ENCODE results near the gene CA9. TPM values are rescaled to one million over a fixed set of nuclear protein-coding genes. Genes with fewer than 3 reads are reported as not detected.
A peak's percentile ranks its signal among the peaks of the same experiment; 100 is the strongest.

The CA9 gene
- total RNA-seq, 1 donor from 2014 or later = 0.96 TPM

DNA sequence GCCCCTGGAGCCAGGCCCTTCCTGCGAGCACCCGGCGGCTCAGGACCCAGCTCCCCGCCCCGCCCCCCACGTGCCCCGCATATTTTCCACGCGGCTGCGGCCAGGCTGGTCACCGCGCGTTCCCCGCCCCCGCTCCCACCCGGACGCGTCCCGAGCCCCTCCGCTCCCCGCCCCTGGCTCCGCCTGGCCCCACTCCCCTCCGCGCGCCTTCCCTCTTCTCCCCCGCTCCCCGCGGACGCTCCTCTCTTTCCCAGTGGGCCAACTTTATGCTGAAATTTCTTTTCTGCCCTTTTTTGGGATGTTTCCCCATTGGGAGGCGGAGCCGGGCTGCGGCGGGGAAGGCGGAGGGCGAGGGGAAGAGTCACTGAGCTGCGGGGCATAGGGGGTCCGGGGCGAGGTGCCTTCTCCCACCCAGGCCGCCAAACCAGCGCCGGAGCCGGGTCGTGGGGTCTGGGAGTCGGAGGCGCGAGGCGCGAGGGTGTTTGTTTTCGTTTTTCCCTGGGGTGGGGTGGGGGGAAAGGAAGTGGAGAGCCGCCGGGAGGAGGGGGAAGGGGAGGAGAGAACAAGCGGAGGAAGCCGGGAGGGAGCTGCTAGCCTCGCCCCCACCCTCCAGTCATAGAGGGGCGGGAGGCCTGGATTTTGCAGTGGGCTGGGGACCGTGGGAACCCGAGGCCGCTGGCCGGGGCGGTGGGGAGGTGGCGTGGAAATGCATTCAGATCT, 17.0 kb downstream of the CA9 start:
- ATAC-seq = peak; percentile 70

DNA sequence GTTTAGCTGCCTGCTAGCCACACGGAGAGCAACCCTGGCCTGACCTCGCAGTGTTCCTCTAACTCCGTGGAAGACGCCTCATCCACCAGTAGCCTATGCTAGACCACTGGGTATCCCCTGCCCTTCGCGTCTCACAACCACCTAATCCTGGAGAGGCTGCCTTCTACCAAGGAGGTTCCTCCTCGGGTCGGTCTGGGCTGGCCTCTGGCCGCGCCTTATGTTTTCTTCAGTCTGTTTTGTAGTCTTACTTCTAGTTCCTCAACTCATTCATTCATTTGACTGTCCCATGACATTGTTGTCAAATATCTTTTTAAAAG, 17.6 kb downstream of the CA9 start:
- DNase-seq (ENCODE audit: low spot score) (no peak), ATAC-seq (no peak)

More for the DNA sequence above, 17.0 kb downstream of the CA9 start:
- no peak for DNase-seq (ENCODE audit: low spot score)

DNA sequence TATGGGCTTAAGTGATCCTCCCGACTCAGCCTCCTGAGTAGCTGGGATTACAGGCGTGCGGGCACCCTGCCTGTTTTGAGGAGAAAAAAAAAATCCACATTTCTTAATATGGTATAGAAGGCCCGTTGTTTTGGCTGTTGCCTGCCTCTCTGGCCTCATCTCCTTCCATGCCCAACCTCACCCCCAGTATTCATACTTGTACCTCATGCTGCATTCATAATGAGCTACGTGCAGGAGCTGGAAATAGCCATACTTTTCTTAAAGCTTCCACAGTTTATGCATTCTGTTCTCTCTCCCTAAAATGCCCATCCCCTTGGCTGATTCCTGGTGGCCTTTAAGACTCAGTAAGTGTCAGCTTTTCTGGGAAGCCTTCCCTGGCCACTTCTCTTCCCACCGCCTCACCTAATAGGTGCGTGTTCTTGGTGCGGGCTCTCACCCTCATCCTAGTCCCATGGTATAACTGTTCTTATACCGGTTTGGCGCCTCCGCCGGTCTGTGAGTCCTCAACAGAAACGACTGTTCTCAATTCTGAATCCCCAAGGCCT, 18.1 kb downstream of the CA9 start:
- ATAC-seq (no peak), DNase-seq (ENCODE audit: low spot score) (no peak)

DNA sequence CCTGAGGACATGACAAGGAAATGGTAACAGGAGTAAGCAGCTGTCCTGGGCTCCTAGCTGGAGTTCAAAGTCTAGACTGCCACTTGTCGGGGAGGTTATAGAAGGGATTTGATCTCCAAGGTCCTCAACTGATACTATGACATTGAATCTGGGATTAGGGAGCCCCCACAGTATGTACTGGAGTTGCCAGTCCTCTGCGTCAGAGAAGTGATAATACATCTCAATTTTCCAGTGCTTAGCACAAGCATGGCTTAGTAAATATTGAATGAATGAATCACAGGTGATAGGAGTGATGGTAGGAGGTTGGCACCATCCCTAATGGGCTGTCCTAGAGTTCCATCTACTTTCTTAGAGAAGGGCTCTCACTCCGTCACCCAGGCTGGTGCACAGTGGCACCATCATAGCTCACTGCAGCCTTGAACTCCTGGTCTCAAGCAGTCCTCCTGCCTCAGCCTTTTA, 22.2 kb downstream of the CA9 start:
- DNase-seq (ENCODE audit: low spot score) (no peak), ATAC-seq (no peak)

DNA sequence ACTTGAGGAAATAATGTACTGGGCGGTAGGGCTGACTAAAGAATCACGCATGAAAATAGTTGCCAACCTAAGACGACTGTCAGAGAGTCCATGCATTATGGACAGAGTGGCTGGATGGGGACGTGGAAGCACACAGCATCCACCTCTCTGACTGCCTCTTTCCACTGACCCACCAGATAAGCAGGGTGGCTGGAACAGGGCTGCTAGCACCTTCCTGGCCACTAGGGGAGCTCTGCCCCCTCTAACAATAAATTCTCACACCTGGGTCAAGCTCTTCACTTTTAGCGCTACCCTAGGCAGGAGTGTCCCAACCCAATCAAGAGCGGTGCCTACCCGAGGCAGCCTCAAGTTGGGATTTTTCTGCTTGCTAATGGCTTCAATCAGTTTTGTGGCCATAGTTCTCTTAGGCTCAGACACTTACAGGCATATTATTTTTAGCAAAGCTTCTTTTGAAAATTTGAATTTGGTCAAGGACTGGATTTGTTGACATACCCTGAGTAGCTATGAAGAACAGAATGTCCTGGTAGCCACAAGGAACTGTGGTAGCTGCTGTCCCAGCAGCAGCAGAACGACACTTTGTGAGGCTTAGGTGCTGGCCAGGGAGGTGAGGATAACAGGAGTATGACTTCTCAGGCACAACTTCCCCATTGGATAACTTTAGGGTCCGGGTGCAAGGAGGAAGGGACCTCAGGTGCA, 22.9 kb downstream of the CA9 start:
- ATAC-seq (peak; percentile 93), DNase-seq (ENCODE audit: low spot score) (no peak)

DNA sequence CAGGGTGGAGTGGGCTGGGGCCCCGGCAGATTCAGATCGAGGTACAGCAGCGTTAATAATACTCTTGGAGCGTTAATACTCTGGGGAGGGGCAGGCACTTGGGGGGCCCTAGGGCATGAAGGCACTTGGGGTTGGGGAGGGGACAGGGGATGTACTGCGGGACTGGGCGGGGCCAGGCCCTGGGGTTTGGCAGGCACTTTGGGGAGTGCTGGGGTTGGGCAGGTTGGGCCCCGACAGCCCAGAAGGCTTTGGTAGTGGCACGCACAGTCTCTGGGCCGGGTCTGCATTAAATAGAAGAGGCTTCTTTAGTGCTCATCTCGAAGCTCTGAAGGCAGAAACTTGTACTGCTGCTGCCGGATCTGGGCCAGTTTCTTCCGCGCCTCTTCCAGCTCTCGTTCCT, 23.8 kb downstream of the CA9 start:
- ATAC-seq = peak; percentile 5

DNA sequence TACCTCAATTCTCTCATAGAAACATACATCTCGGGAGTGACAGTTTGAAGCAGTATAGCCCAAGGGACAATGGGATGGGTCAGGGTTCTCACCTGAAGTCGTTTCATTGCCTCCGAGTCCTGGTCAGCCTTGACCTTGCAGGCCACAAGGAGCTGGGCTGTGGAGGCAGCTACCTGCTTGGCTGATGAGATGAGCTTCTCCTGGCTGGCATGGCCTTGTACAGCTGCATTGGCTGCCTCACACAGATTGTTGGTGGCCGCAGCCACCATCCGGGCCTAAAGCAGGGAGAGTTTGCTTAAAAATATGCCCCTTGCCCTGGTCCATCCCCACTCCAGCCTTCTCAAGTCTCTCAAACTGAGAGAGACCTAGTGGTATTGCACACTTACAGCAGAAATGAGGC, 24.5 kb downstream of the CA9 start:
- ATAC-seq (no peak), DNase-seq (ENCODE audit: low spot score) (no peak)

More for the DNA sequence above, 23.8 kb downstream of the CA9 start:
- no peak for DNase-seq (ENCODE audit: low spot score)

DNA sequence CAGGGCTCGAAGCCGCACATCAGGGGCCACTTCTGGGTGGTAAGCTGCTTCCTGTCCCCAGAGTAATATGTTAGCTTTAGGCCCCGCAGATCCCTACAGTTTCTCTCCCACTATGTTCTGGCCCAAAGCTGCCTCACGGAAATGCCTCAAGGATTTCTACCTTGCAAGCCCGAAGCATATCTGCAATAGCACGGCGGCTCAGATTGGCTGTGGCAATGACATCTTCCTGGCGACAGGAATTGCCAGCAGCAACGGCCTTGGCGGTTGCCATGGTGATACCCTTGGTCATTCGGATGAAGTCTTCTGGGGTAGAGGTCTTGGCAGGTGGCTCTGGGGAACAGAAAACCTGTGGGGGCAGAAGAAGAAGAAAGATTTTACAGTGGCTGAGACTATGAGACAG, 26.3 kb downstream of the CA9 start:
- DNase-seq (ENCODE audit: low spot score) = no peak

DNA sequence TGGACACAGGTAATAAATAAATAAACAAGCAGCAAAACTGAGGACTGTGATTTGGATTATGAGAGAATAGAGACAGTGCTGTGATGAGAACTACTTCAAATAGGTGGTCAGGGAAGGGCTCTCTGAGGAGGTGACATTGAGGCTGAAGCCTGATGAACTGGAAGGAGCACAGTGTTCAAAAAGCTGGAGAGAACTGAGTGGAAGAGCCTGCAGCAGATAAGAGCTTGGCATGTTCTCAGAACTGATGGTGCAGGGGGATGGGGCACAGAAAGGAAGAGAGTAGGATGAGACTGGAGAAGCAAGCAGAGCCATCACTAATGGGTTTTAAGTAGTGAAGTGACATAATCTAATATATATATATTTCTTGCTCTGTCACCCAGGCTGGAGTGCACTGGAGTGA, 27.2 kb downstream of the CA9 start:
- no peak for DNase-seq (ENCODE audit: low spot score)
- ATAC-seq = no peak

More for the DNA sequence above, 26.3 kb downstream of the CA9 start:
- no peak for ATAC-seq

DNA sequence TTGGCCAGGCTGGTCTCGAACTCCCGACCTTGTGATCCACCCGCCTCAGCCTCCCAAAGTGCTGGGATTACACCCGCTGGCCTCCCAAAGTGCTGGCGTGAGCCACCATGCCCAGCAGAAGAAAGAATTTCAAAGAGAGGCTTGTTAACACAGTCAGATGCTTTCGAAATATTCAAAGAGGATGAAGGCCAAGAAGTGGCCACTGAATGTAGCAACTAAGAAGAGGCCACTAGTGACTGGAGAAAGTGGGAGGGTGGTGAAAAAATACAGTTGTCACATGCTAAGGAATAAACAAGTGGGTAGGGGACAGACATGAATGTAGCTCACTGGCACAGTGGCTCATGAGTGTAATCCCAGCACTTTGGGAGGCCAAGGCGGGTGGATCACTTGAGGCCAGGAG, 29.0 kb downstream of the CA9 start:
- ATAC-seq = no peak

DNA sequence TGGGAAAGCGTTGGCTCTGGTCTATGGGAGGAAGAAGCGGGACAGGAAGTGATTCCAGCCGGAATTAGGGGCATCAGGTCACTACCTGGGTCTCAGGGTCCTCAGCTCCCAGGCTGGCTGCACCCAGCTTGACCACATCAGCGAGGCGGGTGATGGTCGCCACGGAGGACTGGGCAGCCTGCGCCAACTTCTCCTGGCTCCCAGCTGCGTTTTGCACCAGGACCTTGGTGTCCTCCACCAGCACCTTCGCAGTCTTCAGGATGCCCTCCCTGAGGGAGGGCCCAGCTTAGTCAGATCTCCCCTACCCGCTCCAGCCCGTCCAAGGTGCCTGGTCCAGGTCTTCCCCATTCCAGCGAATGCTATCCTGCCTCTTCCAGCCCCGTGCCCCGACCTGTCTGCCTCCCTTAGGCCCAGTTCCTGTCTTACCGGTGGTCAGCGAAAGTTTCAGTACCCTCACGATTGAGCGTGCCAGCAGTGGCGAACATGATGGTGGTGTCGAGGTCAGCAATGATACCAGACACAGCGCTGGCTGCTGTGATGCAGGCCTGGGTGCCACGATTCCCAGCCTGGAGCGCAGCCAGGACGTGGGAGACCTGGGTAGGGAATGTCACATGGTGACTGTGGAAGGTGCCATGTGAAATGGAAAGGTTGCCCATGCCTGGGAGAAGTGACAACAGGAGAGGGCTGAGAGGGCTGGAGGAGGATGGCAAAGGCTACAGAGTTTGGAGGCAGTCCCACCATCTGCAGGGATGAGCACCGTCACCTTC, 30.4 kb downstream of the CA9 start:
- no peak for ATAC-seq
- no peak for DNase-seq (ENCODE audit: low spot score)

More for the DNA sequence above, 29.0 kb downstream of the CA9 start:
- no peak for DNase-seq (ENCODE audit: low spot score)

DNA sequence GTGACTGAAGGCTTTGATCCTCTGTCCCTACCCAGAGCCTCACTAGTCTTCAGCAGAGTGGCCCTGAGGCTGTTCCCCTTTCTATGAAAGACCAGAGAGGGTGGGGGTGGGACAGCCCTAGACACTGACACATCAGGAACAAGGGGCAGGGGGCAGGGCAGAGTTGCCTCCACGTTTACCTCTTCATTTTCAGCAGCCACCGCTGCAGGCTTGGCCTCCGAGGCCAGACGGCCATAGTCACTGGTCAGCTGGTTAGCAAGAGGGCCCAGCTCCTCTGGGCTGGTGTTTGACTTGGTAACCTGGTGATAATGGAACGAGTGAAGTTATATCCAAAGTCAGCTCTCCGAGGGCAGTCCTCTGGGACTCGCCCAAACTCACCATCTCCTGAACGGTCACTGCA, 31.6 kb downstream of the CA9 start:
- DNase-seq (ENCODE audit: low spot score) = no peak
- no peak for ATAC-seq

DNA sequence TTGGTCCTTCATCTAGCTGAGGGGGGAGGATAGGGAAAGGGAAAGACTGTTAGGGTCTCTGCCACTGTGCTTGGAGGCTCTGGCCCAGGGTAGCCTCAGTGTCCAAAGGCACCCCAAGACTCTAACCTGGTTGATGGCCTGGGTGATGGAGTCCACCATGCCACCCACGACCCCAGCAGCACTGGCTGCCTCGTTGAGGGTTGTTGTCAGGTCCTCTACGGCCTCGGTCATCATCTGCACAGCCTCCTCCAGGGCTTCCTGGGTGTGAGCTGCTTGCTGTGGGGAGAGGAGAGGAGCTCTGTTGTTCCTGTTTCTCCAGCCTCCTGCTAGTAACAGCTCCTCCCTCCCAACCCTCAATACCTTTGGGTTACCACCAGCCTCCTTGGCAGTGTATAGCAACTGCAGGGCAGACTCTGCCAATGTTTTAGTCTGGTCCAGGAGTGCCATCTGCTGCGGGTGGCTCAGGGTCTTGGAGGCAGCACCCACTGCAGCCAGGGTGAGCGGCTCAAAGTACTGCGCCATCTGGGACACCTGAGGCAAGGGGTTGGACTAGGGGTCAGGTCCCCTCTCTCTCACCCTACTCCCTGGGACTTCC, 32.2 kb downstream of the CA9 start:
- ATAC-seq (no peak), DNase-seq (ENCODE audit: low spot score) (no peak)

DNA sequence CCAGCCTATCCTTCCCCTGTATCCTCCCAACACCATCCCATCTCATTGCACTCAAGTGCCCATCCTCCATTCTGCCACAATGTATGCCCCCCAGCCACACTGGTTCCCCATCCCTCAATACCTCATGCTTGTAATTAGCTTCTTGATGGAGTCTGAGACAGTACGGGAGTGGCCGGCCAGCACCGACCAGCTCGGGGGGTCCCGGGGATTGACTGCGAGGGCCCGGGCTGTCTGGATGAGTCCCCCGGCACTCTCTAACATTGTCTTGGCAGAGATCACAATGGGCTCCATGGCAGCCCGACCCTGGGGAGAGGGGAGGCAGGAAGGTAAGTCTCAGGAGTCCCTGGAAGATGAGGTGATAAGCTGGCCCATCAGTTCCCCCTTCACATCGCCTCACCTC, 33.2 kb downstream of the CA9 start:
- DNase-seq (ENCODE audit: low spot score) (no peak), ATAC-seq (no peak)

DNA sequence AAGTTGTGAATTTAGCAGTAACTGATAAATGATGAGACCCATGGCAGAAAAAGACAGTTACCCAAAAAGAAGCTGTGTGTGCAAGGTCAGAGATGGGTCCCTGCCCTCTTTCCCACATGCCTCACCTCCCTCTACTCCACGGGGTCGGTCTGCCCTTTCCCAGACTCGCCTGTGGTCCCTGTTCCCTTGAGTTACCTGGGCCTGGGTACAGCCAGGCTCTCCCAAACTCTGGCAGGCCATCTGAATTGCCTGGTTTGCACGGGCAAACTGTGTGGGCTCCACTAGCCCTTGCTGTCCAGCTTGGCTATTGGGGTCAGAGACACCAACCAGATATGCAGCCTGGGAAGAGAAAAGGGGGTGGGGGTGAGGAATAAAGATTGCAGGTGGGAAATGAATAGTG, 34.4 kb downstream of the CA9 start:
- no peak for ATAC-seq
- DNase-seq (ENCODE audit: low spot score) = no peak

DNA sequence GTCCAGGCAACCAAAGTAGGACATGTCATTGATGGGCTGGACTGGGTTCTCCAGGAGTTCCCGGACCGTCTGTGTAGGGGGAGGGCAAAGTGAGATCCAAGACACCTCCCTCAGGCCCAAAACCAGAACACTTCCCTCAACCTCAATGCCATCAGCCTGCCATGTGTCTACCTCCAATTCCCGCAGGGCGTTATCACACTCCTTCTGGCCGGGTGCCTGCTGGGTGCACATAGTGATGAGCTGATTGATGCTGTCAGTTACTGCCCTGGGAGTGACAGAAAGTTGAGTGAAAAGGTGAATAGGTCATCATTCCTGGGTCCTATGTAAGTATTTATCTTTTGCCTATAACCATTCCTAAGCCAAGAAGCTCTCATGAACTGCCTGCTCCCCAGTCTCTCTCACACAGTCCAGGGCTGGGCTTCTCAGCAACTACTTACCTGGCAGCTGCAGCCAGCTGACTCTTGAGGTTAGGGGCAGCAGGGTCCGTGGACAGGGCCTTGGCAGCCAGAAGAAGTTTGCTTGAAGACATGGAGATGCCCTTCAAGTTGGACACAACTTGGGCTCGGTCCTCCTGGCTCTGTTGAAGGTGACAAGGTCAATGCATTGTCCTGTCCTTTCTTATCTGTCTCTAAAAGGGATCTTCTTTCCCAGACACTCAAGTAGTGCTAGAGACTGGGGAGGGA, 37.2 kb downstream of the CA9 start:
- ATAC-seq (no peak), DNase-seq (ENCODE audit: low spot score) (no peak)

DNA sequence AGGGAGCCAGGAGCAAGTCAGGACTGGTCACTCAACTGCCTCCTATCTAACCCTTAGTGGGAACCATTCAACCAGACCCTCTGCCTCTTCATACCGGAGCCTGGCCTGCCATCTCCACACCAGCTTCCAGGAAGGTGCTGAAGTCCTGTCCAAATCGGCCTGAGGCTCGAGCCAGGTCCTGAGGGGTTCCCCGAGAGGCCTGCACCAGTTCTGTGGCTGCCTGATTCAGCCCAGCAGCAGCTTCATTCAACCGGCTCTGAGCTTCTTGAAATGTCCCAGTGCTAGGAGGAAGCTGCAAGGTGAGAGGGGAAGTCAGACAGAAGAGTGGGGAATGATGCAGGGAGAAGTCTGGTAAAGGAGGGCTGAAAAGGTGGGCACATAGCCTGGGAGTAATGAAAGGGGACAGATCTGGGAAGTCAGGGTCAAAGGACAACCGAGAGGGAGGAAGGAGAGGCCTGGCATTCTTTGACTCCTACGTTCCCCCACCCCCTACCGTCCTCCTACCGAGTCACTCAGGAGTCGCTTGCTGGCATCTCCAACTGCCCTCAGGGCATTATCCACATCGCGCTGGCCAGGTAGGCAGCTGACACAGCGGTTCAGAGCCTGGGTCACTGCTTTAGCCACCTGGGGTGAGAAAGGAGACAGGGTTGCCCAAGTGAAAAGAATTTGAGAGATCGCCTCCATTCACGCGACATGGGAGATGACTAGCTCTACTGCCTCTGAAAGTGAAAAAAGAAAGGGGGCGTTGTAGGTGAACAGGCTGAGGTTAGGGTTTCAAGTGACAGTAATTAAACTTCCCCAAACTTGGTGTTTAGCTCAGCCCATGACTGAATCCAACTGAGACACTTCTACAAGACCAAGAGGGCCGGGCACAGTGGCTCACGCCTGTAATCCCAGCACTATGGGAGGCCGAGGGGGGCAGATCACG, 38.0 kb downstream of the CA9 start:
- ATAC-seq (no peak), DNase-seq (ENCODE audit: low spot score) (no peak)

DNA sequence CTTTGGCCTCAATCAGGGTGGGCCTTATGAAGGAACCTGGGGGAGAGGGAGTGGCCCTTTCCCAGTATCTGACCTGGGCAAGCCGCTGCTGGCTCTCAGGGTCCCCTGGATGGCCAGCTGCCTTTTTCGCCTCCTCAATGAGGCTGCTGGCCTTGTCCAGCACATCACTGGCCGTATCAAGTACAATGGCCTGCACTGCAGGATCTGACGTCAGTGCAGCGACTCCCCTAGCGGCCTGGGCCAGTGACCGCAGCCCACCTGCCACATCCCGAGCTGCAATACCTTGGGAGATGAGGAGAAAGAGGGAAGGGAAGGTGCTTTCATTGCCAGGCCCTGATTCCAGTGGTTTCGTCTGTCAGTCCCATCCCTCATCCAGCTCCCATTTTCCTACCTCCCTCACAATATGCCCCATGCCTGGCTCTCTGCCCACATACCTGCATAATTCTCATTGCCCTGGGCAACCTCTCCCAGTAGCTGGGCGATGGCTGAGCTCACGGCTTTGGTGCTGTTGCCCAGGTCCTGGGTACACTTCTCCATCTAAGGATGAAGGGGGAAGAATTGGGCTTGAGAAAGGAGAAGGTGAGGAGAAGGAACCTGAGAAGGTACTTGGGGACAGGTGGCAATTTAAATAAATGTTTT, 39.2 kb downstream of the CA9 start:
- DNase-seq (ENCODE audit: low spot score) = no peak
- no peak for ATAC-seq

DNA sequence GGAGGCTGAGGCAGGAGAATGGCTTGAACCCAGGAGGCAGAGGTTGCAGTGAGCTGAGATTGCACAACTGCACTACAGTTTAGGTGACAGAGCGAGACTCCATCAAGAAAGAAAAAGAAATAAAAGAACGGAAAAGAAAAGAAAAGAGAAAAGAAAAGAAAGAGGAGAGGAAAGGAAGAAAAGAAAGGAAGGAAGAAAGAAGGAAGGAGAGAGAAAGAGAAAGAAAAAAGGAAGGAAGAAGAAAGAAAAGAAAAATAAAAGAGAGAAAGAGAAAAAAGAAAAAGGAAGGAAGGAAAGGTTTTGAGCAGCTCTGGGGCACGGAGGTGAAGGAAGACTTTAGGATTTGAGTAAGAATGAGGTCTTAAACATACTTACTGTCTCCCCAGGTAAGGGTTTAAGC, 39.9 kb downstream of the CA9 start:
- no peak for DNase-seq (ENCODE audit: low spot score)

More for the DNA sequence above, 39.9 kb downstream of the CA9 start:
- ATAC-seq = no peak

All from left lobe of liver (tissue), 2 donors.